Osteoblast (primary cell): ENCODE results near the gene PRCC. TPM values are rescaled to one million over a fixed set of nuclear protein-coding genes. Genes with fewer than 3 reads are reported as not detected.

Experiments used
- DNase-seq: peaks from one replicate; pipeline ENCODE4 v3.0.0; 2011; ENCODE audit warnings: low spot score, mixed read lengths; ENCODE audit not compliant: insufficient read length; ENCODE audit errors: missing footprints
- H2AFZ ChIP-seq: 2 replicates; pipeline ENCODE4 v1.6.0; 2011; ENCODE audit warnings: mild to moderate bottlenecking, low read length
- H3K27ac ChIP-seq: 2 replicates; pipeline ENCODE4 v1.5.1; 2011; ENCODE audit warnings: mild to moderate bottlenecking, low read depth, low read length, moderate library complexity
- H3K27me3 ChIP-seq: 2 replicates; pipeline ENCODE4 v1.6.0; 2012; ENCODE audit warnings: mild to moderate bottlenecking, control low read depth, inconsistent platforms, low read length, moderate library complexity; ENCODE audit not compliant: insufficient read depth
- H3K36me3 ChIP-seq: 2 replicates; pipeline ENCODE4 v1.5.1; 2011; ENCODE audit warnings: mild to moderate bottlenecking, low read length, control low read depth, moderate library complexity; ENCODE audit not compliant: insufficient read depth
- H3K4me1 ChIP-seq: 2 replicates; pipeline ENCODE4 v1.5.1; 2011; ENCODE audit warnings: mild to moderate bottlenecking, low read length, control low read depth, moderate library complexity; ENCODE audit not compliant: insufficient read depth
- H3K4me2 ChIP-seq: 2 replicates; pipeline ENCODE4 v1.6.0; 2011; ENCODE audit warnings: mild to moderate bottlenecking, low read length; ENCODE audit not compliant: insufficient read depth
- H3K4me3 ChIP-seq: fragments of 200-600 bp; sonication (generic); 3 replicates; pipeline ENCODE4 v1.5.1; 2012; ENCODE audit warnings: mild to moderate bottlenecking, low read length, inconsistent platforms; ENCODE audit not compliant: insufficient read depth
- H3K79me2 ChIP-seq: 2 replicates; pipeline ENCODE4 v1.6.0; 2012; ENCODE audit warnings: mild to moderate bottlenecking, low read length, control low read depth, inconsistent platforms; ENCODE audit not compliant: insufficient read depth
- H3K9me3 ChIP-seq: 2 replicates; pipeline ENCODE4 v1.5.1; 2011; ENCODE audit warnings: low read depth, low read length, control low read depth
- H4K20me1 ChIP-seq: 2 replicates; pipeline ENCODE4 v1.6.0; 2012; ENCODE audit warnings: mild to moderate bottlenecking, low read length, control low read depth; ENCODE audit not compliant: insufficient read depth
- total RNA-seq: library from RNA; depleted of rRNA; stranded (reverse); fragments of >200 nt; gene quantifications from 2 replicates; pipeline ENCODE4 v1.2.3, GENCODE V29; 2012
- TF ChIP-seq, protein P1 (sequence below): IDR thresholded peaks from 2 replicates; pipeline ENCODE4 v1.5.1; 2011; ENCODE audit warnings: mild to moderate bottlenecking, low read depth, low read length, moderate library complexity; ENCODE audit errors: extremely low read depth

The PRCC gene
- total RNA-seq, 1 donor, result 22.8 TPM

DNA sequence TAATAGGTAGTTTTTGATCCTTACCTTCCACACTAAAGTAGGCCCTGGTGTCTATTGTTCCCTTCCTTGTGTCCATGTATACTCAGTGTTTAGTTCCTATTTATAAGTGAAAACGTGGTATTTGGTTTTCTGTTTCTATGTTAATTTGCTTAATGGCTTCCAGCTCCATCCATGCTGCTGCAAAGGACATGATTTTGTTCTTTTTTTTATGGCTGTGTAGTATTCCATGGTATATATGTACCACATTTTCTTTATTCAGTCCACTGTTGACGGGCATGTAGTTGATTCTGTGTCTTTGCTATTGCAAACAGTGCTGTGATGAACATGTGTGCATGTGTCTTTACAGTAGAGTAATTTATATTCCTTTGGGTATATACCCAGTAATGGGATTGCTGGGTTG, 20.8 kb downstream of the PRCC start:
- Histone ChIP-seq H3K79me2 (peaks cover 56% of the 10 kb centered on the region), H3K4me1 (no peaks in the 10 kb centered on the region), H3K27ac (no peak overlapping the region), H3K4me2 (no peak overlapping the region), H3K4me3 (no peak overlapping the region), H3K9me3 (no peaks in the 10 kb centered on the region), H3K27me3 (no peaks in the 10 kb centered on the region), H3K36me3 (peaks cover 61% of the 10 kb centered on the region), H4K20me1 (peaks cover 26% of the 10 kb centered on the region), H2AFZ (no peak overlapping the region)
- no peak for DNase-seq
- TF ChIP-seq, protein P1, sequence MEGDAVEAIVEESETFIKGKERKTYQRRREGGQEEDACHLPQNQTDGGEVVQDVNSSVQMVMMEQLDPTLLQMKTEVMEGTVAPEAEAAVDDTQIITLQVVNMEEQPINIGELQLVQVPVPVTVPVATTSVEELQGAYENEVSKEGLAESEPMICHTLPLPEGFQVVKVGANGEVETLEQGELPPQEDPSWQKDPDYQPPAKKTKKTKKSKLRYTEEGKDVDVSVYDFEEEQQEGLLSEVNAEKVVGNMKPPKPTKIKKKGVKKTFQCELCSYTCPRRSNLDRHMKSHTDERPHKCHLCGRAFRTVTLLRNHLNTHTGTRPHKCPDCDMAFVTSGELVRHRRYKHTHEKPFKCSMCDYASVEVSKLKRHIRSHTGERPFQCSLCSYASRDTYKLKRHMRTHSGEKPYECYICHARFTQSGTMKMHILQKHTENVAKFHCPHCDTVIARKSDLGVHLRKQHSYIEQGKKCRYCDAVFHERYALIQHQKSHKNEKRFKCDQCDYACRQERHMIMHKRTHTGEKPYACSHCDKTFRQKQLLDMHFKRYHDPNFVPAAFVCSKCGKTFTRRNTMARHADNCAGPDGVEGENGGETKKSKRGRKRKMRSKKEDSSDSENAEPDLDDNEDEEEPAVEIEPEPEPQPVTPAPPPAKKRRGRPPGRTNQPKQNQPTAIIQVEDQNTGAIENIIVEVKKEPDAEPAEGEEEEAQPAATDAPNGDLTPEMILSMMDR, result no peak

GRCh38 chr1:156789621-156790318, 22.4 kb downstream of the PRCC start:
- H3K27me3 ChIP-seq, result no peaks in the 10 kb centered on the region
- no peak for DNase-seq
- no peaks in the 10 kb centered on the region for H3K9me3 ChIP-seq
- H2AFZ ChIP-seq, result no peak overlapping the region
- H3K79me2 ChIP-seq, result peaks cover 45% of the 10 kb centered on the region
- TF ChIP-seq, protein P1, result no peak
- no peak overlapping the region for H3K4me2 ChIP-seq
- peaks cover 8% of the 10 kb centered on the region for H3K4me1 ChIP-seq
- peaks cover 64% of the 10 kb centered on the region for H3K36me3 ChIP-seq
- H4K20me1 ChIP-seq, result peaks cover 23% of the 10 kb centered on the region
- H3K27ac ChIP-seq, result no peak overlapping the region
- H3K4me3 ChIP-seq, result no peak overlapping the region

GRCh38 chr1:156794506-156795373, 27.4 kb downstream of the PRCC start:
- DNase-seq, result no peak
- Histone ChIP-seq H3K4me3 (no peak overlapping the region), H4K20me1 (peaks cover 30% of the 10 kb centered on the region), H2AFZ (no peak overlapping the region), H3K27me3 (no peaks in the 10 kb centered on the region), H3K79me2 (peaks cover 12% of the 10 kb centered on the region), H3K4me2 (no peak overlapping the region), H3K36me3 (peaks cover 77% of the 10 kb centered on the region), H3K4me1 (peaks cover 22% of the 10 kb centered on the region), H3K27ac (peak overlapping the region; percentile 17), H3K9me3 (no peaks in the 10 kb centered on the region)
- TF ChIP-seq, protein P1, result no peak

- H3K27ac ChIP-seq, result no peak overlapping the region
- H3K27me3 ChIP-seq, result no peaks in the 10 kb centered on the region
- no peak overlapping the region for H2AFZ ChIP-seq
- TF ChIP-seq, protein P1, result no peak
- H3K4me1 ChIP-seq, result peaks cover 22% of the 10 kb centered on the region
- H3K79me2 ChIP-seq, result peaks cover 7% of the 10 kb centered on the region
- H3K4me2 ChIP-seq, result no peak overlapping the region
- H4K20me1 ChIP-seq, result peaks cover 25% of the 10 kb centered on the region
- no peak overlapping the region for H3K4me3 ChIP-seq
- DNase-seq, result no peak
- H3K36me3 ChIP-seq, result peaks cover 83% of the 10 kb centered on the region
- no peaks in the 10 kb centered on the region for H3K9me3 ChIP-seq
These were observed 28.0 kb downstream of the PRCC start for GRCh38 chr1:156795374-156795733.
